ENCODE data around the gene FAM210A.
A peak's percentile ranks its signal among the peaks of the same experiment; 100 is the strongest.
"Not testable (repeated sequence)": the region's sequence is repeated elsewhere in the genome, so short reads cannot be mapped to it uniquely, and the experiment has no call there.

FAM210A gene

GRCh38 chr18:13726232-13726971, at the start of gene FAM210A, which contains the start of gene RNMT:
TSS of gene FAM210A (minus strand) at chr18:13726558. CDS start at chr18:13682077, 44,481 bp downstream.
TSS of gene RNMT (plus strand) at chr18:13726673. CDS start at chr18:13731518, 4,845 bp downstream.
- peak; percentile 94 for DNase-seq

- DNase-seq: no peak
Observed at GRCh38 chr18:13775058-13775457, 48.7 kb upstream of the FAM210A start.

- DNase-seq: no peak
Observed at GRCh38 chr18:13762690-13763439, 36.5 kb upstream of the FAM210A start.

- DNase-seq: no peak
Observed at GRCh38 chr18:13760047-13760446, 33.7 kb upstream of the FAM210A start.

GRCh38 chr18:13758622-13759021, 32.3 kb upstream of the FAM210A start:
- no peak for DNase-seq

- DNase-seq: no peak
Observed at GRCh38 chr18:13756671-13757070, 30.3 kb upstream of the FAM210A start.

GRCh38 chr18:13756261-13756660, 29.9 kb upstream of the FAM210A start:
- no peak for DNase-seq

- DNase-seq: not testable (repeated sequence)
Observed at GRCh38 chr18:13751599-13751998, 25.2 kb upstream of the FAM210A start.

- DNase-seq: no peak
Observed at GRCh38 chr18:13746633-13747032, 20.3 kb upstream of the FAM210A start.

- no peak for DNase-seq
Observed at GRCh38 chr18:13745696-13746095, 19.3 kb upstream of the FAM210A start.

- DNase-seq: no peak
Observed at GRCh38 chr18:13735681-13736080, 9.3 kb upstream of the FAM210A start.

- no peak for DNase-seq
Observed at GRCh38 chr18:13730481-13730880, 4.1 kb upstream of the FAM210A start.

GRCh38 chr18:13726972-13727331, 594 bp upstream of the FAM210A start:
- DNase-seq: peak; percentile 26

- DNase-seq: no peak
Observed at GRCh38 chr18:13725566-13726231, 659 bp downstream of the FAM210A start.

- DNase-seq: no peak
Observed at GRCh38 chr18:13720847-13721246, 5.5 kb downstream of the FAM210A start.

GRCh38 chr18:13720123-13720522, 6.2 kb downstream of the FAM210A start:
- no peak for DNase-seq

GRCh38 chr18:13716916-13717315, 9.4 kb downstream of the FAM210A start:
- no peak for DNase-seq

GRCh38 chr18:13715330-13715729, 11.0 kb downstream of the FAM210A start:
- no peak for DNase-seq

- DNase-seq: no peak
Observed at GRCh38 chr18:13713455-13714055, 12.8 kb downstream of the FAM210A start.

GRCh38 chr18:13712400-13713131, 13.8 kb downstream of the FAM210A start:
- no peak for DNase-seq

GRCh38 chr18:13710414-13710831, 15.9 kb downstream of the FAM210A start:
- DNase-seq: no peak

GRCh38 chr18:13703899-13704298, 22.5 kb downstream of the FAM210A start:
- DNase-seq: peak; percentile 20

GRCh38 chr18:13700153-13700552, 26.2 kb downstream of the FAM210A start:
- DNase-seq: no peak

Measured in fibroblast of skin of right quadriceps (primary cell).